Suprapubic skin (tissue), 3 donors: Measurements from ENCODE around the gene PLXDC2.

Experiments
- CTCF ChIP-seq, 2 donors: fragments of 200-600 bp in 1 of 2; fragments of 450-650 bp in 1 of 2; sonication (generic) in 1 of 2; IDR thresholded peaks; one replicate each; pipeline ENCODE4 v1.5.1; 2016 to 2019; ENCODE audit warnings: antibody characterized with exemption in 2 of 2, mild to moderate bottlenecking in 1 of 2, moderate library complexity in 1 of 2
- POLR2A ChIP-seq, 2 donors: fragments of 450-650 bp; IDR thresholded peaks; one replicate each; pipeline ENCODE4 v1.6.1; 2017; ENCODE audit warnings: antibody characterized with exemption in 2 of 2, mild to moderate bottlenecking in 2 of 2, moderate library complexity in 2 of 2

GRCh38 chr10:20202337-20202736 is 386.1 kb downstream of the PLXDC2 start:
- no peak for TF ChIP-seq POLR2A (IDR thresholded peaks at IDR 0.05)
- TF ChIP-seq CTCF (IDR thresholded peaks at IDR 0.05) = no peak
